DMS53 (cell line): ENCODE data around the gene MYCL.

ENCODE experiments used
- DNase-seq: peaks from one replicate; lab custom pipeline; 2025; lab: John Stamatoyannopoulos, UW

MYCL gene, protein sequence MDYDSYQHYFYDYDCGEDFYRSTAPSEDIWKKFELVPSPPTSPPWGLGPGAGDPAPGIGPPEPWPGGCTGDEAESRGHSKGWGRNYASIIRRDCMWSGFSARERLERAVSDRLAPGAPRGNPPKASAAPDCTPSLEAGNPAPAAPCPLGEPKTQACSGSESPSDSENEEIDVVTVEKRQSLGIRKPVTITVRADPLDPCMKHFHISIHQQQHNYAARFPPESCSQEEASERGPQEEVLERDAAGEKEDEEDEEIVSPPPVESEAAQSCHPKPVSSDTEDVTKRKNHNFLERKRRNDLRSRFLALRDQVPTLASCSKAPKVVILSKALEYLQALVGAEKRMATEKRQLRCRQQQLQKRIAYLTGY

GRCh38 chr1:39901714-39902459 lies at the start of gene MYCL:
Gene MYCL, minus strand, starts transcription at chr1:39901917. Its CDS starts 483 bp downstream, at chr1:39901434.
- peak; percentile 98 for DNase-seq

DNA sequence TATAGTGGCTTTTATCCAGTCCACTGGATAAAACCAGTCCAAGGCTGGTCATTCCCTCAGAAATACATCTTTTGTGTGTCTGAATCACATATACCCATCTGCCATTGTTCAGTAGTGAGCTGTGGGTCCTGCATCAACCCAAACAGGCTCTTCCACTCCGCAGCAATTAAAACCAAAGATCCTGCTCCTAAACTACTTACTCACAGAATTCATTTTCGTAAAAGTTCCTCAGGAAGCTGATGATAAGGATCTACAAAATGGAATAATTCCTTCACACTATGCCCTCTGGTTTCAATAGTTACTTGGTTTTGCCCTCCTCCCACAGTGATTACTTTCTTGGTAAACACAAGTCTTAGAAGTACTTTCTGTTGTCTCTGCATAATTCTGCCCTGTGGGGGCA lies 48.2 kb upstream of the MYCL start:
- DNase-seq = no peak

GRCh38 chr1:39947260-39947659 lies 45.5 kb upstream of the MYCL start:
- DNase-seq = no peak

GRCh38 chr1:39946216-39946615 lies 44.5 kb upstream of the MYCL start:
- DNase-seq = no peak

DNA sequence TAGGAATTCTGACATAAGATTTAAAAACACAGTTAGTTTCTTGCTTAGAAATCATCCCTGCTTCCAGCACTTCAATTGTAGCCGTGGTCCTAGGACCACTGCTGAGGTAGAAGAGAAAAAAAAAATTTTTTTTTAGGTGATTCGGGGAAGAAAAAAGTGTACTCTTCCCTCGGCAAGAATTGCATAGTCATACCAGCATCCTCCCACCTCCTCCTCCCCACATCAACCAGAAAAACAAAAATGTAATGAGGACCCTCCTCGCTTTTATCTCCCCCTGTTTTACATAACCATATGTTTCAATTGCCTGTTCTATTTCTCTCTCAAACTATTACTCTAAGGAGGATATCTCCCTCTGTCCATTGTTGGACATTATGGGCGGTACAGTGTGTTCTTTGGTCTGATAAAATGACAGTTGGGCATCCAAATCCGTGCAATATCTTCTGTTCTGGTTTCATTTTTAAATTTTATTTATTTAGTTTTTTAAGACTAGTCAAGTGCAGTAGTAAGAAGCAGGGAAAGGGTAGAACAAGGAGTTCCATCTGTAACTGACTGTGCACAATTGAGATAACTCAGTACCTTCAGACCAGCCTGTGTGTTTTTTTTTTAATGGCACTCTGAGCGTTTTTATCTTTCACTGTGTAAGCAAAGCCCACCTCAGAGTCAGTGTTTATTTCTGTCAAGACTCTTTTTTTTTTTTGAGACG lies 42.8 kb upstream of the MYCL start:
- DNase-seq = no peak

- no peak for DNase-seq
Observed at GRCh38 chr1:39943471-39944290, 42.0 kb upstream of the MYCL start.

GRCh38 chr1:39940980-39941871 lies 39.5 kb upstream of the MYCL start:
- peak; percentile 47 for DNase-seq

- no peak for DNase-seq
Observed at GRCh38 chr1:39940253-39940652, 38.5 kb upstream of the MYCL start.

DNA sequence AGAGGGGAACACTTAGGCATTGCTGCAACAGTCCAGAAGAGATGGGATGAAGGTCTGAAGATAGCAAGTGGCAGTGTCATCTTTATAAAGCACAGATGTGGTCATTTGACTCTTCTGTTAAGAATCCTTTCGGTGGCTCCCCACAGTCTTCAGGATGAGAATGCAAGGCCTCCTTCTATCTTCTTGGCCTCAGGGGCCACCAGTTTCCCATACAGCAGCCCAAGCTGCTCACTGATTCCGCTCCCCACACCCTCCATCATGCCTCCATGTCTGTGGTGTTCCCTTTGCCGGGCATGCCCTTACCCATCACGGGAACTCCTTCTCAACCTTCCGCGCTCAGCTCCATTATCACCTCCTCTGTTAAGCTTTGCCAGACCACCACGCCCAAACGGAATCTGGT lies 37.1 kb upstream of the MYCL start:
- no peak for DNase-seq

DNA sequence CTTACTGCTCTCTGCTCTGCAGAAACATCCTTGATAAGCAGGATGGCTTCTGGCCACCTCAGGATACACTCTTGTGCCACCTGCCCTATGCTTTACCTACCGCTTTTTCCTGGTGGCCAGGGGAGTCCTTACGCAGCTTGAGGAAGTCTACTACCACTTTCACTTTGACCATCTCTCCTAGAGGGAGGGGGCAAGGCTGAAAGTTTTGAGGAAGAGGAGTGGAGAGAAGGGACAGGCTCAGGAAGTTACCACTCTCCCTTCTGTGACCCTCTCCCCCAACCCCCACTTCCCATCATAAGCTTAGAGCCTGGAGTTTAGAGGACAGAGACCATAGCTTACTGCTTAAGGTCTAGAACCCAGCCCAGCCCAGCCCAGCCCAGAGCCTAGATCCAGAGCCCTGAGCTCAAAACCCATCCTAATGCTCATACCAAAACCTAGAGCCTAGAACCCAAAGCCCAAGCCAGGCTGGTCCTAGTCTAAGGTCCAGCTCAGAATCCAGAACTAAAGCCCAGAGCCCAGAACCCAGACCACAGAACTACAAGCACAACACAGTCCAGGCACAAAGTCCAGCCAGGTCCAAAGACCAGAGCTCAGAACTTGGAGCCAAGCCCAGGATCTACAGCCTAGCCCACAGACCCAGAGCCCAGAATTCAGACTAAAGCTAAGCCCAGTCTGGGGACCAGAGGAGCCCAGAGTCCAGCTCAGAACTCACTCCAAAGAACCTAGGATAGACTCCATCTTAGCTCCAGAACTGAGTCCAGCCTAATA lies 35.2 kb upstream of the MYCL start:
- no peak for DNase-seq

DNA sequence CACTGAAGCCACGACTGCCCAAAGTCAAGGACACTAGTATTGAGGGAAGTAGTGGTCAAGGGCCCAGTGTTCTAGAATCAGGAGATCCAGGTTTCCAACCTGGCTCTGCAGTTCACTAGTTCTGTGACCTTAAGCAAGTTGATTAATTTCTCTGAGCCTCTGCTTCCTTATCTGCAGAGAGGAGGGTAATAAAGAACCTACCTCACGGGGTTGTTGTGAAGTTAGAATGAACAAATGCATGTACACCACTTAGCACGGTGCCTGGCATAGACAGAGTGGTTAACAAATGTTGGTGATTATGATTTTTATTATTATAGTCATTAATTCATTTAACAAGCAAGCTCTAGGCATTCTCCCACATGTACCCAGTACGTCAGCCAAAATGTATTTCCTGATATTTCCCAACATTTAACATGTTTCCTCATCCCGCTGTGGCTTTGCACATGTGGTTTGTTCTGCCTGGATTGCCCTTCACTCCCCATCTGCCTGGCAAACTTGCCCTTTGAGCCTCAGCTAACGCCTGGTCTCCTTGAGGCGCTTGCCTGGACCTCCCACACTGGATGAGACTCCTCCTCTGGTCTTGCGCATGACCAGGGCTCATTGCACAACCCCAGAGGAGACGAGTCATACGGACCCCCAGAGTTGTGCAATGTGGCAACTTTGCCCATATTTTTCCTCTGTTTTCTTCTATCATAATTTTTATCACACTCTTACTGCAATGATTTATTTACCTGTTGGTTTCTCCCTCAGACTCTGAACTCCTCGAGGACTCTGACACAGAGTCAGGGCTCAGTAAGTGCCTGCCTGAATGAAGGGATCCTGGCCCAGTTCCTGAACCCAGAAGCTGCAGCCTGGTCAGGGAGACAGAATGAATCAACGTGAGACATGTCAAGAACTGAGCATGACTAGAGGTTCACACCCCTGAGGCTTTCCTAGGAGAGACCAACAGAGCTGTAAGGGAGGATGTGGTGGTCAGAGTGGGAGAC lies 32.5 kb upstream of the MYCL start:
- DNase-seq = no peak

DNA sequence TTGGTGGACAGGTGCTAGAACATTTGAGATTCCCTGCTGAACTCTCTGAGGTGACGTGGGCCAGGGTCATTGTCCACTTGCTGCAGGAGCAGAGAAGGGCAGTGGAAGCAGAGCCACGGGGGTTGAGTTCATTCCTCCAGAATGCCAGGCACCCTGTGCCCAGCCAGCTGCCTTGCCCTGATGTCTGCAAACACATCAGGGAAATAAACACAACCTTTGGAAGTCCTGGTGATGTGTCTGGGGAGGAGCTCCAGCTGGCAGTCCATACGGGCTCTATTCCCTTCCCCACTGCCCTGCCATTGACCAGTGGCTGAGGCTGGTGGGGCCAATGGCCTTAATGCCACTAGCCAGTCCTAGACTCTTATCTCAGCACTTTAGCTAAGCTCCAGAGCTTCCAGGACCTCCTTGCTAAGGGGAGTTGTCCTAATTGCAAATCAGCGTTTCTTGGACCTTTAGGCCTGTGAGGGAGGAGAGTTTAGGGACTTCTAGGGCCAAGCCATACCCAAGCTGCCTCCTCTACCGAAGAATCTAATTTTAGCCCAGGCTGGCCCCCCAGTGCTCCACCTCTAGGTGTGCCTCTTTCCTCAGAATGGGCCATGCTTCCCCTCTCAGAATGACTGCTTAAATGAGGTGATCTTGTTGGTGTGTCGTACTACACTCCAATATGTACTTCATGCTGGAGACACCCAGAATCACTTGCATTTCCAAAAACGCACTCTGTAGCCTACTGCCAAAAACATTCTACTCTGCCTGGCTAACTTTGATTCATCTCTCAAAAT lies 27.3 kb upstream of the MYCL start:
- DNase-seq = no peak

- no peak for DNase-seq
Observed at GRCh38 chr1:39927538-39927937, 25.8 kb upstream of the MYCL start.

DNA sequence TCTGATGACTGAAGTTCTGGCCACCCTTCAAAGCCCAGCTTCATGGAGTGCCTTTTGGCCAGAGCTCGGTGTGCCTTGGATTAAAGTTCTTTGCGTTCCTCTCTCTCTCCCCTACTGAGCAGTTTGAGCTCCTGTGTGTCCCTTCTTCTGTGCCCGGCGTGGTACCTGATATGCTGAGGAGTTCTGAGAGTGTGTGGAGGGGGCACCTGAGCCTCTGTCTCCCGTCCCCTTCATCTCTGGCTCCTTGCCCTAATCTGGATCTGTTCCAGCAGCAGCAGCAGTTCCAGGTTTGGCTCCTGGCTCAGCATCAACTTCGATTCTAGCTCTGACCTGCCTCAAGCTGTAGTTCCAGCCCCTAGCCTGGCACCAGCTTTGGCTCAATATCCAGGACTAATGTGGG lies 25.1 kb upstream of the MYCL start:
- DNase-seq = no peak

DNA sequence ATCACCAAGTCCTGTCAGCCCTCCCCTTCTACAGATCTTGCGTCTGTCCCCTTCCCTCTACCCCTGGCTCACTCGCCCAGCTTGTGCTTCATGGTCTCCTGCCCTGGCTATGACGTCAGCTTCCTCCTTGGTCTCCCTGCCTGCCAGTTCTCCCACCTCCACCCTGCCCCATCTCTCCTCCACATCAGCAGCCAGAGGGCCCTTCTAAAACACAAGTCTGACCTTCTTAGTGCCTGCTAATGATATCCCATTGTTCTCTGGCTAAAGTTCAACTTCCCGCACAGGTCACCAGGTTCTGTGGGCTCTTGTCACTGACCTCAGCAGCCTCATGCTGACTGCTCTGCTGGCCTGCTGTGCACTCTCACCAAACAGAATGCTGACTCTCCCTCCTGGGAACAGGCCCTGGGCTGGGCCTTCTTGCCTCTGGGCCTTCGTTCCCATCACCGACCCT lies 24.7 kb upstream of the MYCL start:
- peak; percentile 51 for DNase-seq

- no peak for DNase-seq
Observed at GRCh38 chr1:39925721-39926342, 24.1 kb upstream of the MYCL start.

GRCh38 chr1:39922251-39922688 lies 20.6 kb upstream of the MYCL start:
- DNase-seq = no peak

- peak; percentile 91 for DNase-seq
Observed at GRCh38 chr1:39919545-39919944, 17.8 kb upstream of the MYCL start.
